GM12878 (cell line): Measurements from ENCODE around the gene DIP2B.

Experiments
- EP300 ChIP-seq, 2 experiments: fragments of 150-350 bp in 1 of 2; IDR thresholded peaks; 2 replicates each; pipeline ENCODE4 v1.6.1; 2011 to 2012; ENCODE audit warnings: low read depth in 2 of 2, low read length in 2 of 2, borderline replicate concordance in 1 of 2, improper control_type of control experiment in 1 of 2, inconsistent platforms in 1 of 2; ENCODE audit not compliant: control insufficient read depth in 1 of 2
- SMAD1 ChIP-seq: fragments of 450-650 bp; IDR thresholded peaks from 2 replicates; pipeline ENCODE4 v1.6.1; 2018; ENCODE audit warnings: mild to moderate bottlenecking, low read depth; ENCODE audit not compliant: partially characterized antibody
- TF ChIP-seq, protein P1 (sequence below), 3 experiments: IDR thresholded peaks in 2 of 3; conservative IDR thresholded peaks in 1 of 3; 2 replicates each; pipeline ENCODE4 v1.5.1; 2011; ENCODE audit warnings: low read depth in 3 of 3, low read length in 3 of 3, mild to moderate bottlenecking in 3 of 3, control low read depth in 2 of 3, moderate library complexity in 2 of 3, inconsistent platforms in 1 of 3, mixed read lengths in 1 of 3; ENCODE audit not compliant: control insufficient read depth in 2 of 3, insufficient read depth in 1 of 3; ENCODE audit errors: extremely low read depth in 1 of 3
- TF ChIP-seq, protein P2 (sequence below): fragments of 450-650 bp; IDR thresholded peaks from 2 replicates; pipeline ENCODE4 v1.6.1; 2017; ENCODE audit warnings: borderline replicate concordance

DNA sequence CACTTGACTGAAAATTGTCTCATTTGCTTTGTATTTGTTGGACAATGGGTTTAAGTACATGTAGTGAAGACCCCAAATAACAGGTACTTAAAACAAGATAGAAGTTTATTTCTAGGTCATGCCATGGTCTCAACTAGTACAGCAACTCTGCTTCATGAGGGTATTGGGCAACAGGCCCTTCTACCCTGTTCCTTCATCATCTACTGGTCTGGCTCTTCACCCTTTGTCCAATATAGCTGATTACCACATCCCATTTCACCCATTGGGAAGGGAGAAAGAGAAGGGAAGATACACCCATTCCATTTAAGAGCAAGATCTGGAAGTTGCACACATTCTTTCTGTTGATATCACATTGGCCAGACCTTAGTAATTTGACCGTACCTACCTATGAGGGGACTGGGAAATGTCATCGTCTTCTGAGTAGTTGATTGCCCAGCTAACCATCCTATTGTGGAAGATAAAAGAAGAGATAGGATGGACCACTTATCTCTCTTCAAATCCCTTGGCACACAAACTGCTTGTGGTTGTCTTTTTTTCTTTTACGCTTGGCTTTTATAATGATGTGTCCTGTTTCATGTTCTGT is 104.6 kb downstream of the DIP2B start:
- TF ChIP-seq, protein P1, sequence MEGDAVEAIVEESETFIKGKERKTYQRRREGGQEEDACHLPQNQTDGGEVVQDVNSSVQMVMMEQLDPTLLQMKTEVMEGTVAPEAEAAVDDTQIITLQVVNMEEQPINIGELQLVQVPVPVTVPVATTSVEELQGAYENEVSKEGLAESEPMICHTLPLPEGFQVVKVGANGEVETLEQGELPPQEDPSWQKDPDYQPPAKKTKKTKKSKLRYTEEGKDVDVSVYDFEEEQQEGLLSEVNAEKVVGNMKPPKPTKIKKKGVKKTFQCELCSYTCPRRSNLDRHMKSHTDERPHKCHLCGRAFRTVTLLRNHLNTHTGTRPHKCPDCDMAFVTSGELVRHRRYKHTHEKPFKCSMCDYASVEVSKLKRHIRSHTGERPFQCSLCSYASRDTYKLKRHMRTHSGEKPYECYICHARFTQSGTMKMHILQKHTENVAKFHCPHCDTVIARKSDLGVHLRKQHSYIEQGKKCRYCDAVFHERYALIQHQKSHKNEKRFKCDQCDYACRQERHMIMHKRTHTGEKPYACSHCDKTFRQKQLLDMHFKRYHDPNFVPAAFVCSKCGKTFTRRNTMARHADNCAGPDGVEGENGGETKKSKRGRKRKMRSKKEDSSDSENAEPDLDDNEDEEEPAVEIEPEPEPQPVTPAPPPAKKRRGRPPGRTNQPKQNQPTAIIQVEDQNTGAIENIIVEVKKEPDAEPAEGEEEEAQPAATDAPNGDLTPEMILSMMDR (IDR thresholded peaks at IDR 0.05 in 2 of 3, conservative IDR thresholded peaks at IDR 0.05 in 1 of 3; ENCODE audit: control insufficient read depth in 2 of 3, extremely low read depth in 1 of 3, insufficient read depth in 1 of 3, low read depth in 3 of 3, low read length in 3 of 3): no peak
- TF ChIP-seq SMAD1: no peak
- no peak for TF ChIP-seq EP300 (IDR thresholded peaks at IDR 0.05; ENCODE audit: borderline replicate concordance in 1 of 2, control insufficient read depth in 1 of 2, low read depth in 2 of 2, low read length in 2 of 2)
- TF ChIP-seq, protein P2, sequence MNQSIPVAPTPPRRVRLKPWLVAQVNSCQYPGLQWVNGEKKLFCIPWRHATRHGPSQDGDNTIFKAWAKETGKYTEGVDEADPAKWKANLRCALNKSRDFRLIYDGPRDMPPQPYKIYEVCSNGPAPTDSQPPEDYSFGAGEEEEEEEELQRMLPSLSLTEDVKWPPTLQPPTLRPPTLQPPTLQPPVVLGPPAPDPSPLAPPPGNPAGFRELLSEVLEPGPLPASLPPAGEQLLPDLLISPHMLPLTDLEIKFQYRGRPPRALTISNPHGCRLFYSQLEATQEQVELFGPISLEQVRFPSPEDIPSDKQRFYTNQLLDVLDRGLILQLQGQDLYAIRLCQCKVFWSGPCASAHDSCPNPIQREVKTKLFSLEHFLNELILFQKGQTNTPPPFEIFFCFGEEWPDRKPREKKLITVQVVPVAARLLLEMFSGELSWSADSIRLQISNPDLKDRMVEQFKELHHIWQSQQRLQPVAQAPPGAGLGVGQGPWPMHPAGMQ: no peak
